Natural killer cell (primary cell): ENCODE measurements around the gene RPAP3. TPM values are rescaled to one million over a fixed set of nuclear protein-coding genes. Genes with fewer than 3 reads are reported as not detected.

Experiments used
- ATAC-seq, 3 donors: fragments of 150-1000 bp in 2 of 3; fragments of 200-7000 bp in 1 of 3; cut with Tn5 transposase; 1 replicate in 1 of 3; 2 replicates in 2 of 3; pipeline ENCODE4 v1.10.0; 2021; ENCODE audit warnings: mild to moderate bottlenecking in 2 of 3, moderate library complexity in 2 of 3
- DNase-seq, 2 donors: peaks; one replicate each; pipeline versions ENCODE4 v3.0.0 to v3.0.0-alpha.2; 2013 to 2021; ENCODE audit warnings: mixed read lengths in 1 of 2
- H3K27ac ChIP-seq: one replicate; pipeline ENCODE4 v1.5.1; 2013; ENCODE audit warnings: mild to moderate bottlenecking, low read length
- H3K27me3 ChIP-seq: one replicate; pipeline ENCODE4 v1.6.1; 2013; ENCODE audit warnings: low read length; ENCODE audit not compliant: control insufficient read depth, insufficient read depth
- H3K36me3 ChIP-seq: one replicate; pipeline ENCODE4 v1.6.1; 2013; ENCODE audit warnings: low read length; ENCODE audit not compliant: control insufficient read depth, insufficient read depth
- H3K4me1 ChIP-seq: one replicate; pipeline ENCODE4 v1.6.1; 2013; ENCODE audit warnings: low read length; ENCODE audit not compliant: control insufficient read depth, insufficient read depth
- H3K4me3 ChIP-seq: one replicate; pipeline ENCODE4 v1.5.1; 2013; ENCODE audit warnings: low read length
- H3K9me3 ChIP-seq: one replicate; pipeline ENCODE4 v1.6.1; 2013; ENCODE audit warnings: low read length; ENCODE audit not compliant: control insufficient read depth, insufficient read depth
- H3K27ac Mint-ChIP-seq, 2 donors: one replicate each; pipeline ENCODE4 v1.8.0; 2022; ENCODE audit warnings: mild to moderate bottlenecking in 2 of 2, mixed read lengths in 2 of 2, moderate library complexity in 1 of 2
- H3K27me3 Mint-ChIP-seq, 2 donors: one replicate each; pipeline ENCODE4 v1.8.0; 2022; ENCODE audit warnings: low read depth in 2 of 2, mixed read lengths in 2 of 2
- H3K36me3 Mint-ChIP-seq: one replicate; pipeline ENCODE4 v1.8.0; 2022; ENCODE audit warnings: mixed read lengths
- H3K4me1 Mint-ChIP-seq, 2 donors: one replicate each; pipeline ENCODE4 v1.8.0; 2022; ENCODE audit warnings: mixed read lengths in 2 of 2
- H3K4me3 Mint-ChIP-seq: one replicate; pipeline ENCODE4 v1.8.0; 2022; ENCODE audit warnings: mild to moderate bottlenecking, moderate library complexity, mixed read lengths
- H3K9me3 Mint-ChIP-seq, 2 donors: one replicate each; pipeline ENCODE4 v1.8.0; 2022; ENCODE audit warnings: mixed read lengths in 2 of 2
- WGBS: methylation state at CpG from one replicate; pipeline ENCODE4 v1.1.7; 2013; ENCODE audit warnings: missing lambda C conversion rate; ENCODE audit not compliant: insufficient coverage; 5-methylcytosine and 5-hydroxymethylcytosine counted together
- intact Hi-C: fragments of 100-400 bp; cut with micrococcal nuclease; formaldehyde crosslinking; loops from one replicate; pipeline ENCODE4 v1.14.2; 2022
- total RNA-seq, 4 donors: library from RNA; stranded (reverse); fragments of 120-200 nt in 1 of 4; gene quantifications; one replicate each; pipeline versions ENCODE4 v1.2.3 to v1.2.4, GENCODE V29; 2013 to 2022
- TF ChIP-seq, protein P1 (sequence below): fragments of 200-600 bp; IDR thresholded peaks from one replicate; pipeline ENCODE4 v1.8.0; 2022; ENCODE audit warnings: antibody characterized with exemption

Gene RPAP3
- total RNA-seq, 3 donors from 2014 or later (not counting 1 experiment from before 2014, with no cell fraction given): 22.8 to 35.8 (median 24.8) TPM

DNA sequence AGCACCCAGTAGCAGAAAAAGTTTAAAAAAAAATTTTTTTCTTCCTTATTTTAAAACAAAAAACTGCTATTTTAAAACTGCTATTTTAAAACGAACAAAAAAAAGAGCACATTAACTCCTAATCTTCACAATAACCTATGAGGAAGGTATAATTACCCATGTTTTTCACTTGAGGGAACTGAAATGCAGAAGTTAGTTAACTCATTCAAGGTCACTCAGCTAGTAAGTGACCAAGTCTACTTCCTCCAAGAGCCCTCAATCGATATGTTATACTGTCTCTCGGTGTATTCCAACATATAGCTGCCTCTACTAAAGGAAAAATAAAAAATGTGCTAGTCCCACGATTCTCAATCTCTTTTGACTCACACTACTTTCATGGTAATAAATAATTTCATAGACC lies 7.8 kb downstream of the RPAP3 start:
- Mint-ChIP-seq H3K4me1 (peaks cover 0 to under 1% of the 10 kb centered on the region in 2 donors), H3K4me3 (no peak overlapping the region), H3K27me3 (no peaks in the 10 kb centered on the region), H3K36me3 (peaks cover 22% of the 10 kb centered on the region), H3K9me3 (no peaks in the 10 kb centered on the region), H3K27ac (no peak overlapping the region)
- Histone ChIP-seq H3K4me1 (no peaks in the 10 kb centered on the region), H3K36me3 (peaks cover 58% of the 10 kb centered on the region), H3K9me3 (no peaks in the 10 kb centered on the region), H3K4me3 (no peak overlapping the region), H3K27me3 (no peaks in the 10 kb centered on the region), H3K27ac (no peak overlapping the region)
- intact Hi-C loops: no loop called here
- WGBS: 13% methylated on average over 1 of the region's 4 CpGs
- DNase-seq: no peak
- ATAC-seq: no peak
- TF ChIP-seq, protein P1, sequence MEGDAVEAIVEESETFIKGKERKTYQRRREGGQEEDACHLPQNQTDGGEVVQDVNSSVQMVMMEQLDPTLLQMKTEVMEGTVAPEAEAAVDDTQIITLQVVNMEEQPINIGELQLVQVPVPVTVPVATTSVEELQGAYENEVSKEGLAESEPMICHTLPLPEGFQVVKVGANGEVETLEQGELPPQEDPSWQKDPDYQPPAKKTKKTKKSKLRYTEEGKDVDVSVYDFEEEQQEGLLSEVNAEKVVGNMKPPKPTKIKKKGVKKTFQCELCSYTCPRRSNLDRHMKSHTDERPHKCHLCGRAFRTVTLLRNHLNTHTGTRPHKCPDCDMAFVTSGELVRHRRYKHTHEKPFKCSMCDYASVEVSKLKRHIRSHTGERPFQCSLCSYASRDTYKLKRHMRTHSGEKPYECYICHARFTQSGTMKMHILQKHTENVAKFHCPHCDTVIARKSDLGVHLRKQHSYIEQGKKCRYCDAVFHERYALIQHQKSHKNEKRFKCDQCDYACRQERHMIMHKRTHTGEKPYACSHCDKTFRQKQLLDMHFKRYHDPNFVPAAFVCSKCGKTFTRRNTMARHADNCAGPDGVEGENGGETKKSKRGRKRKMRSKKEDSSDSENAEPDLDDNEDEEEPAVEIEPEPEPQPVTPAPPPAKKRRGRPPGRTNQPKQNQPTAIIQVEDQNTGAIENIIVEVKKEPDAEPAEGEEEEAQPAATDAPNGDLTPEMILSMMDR: no peak

DNA sequence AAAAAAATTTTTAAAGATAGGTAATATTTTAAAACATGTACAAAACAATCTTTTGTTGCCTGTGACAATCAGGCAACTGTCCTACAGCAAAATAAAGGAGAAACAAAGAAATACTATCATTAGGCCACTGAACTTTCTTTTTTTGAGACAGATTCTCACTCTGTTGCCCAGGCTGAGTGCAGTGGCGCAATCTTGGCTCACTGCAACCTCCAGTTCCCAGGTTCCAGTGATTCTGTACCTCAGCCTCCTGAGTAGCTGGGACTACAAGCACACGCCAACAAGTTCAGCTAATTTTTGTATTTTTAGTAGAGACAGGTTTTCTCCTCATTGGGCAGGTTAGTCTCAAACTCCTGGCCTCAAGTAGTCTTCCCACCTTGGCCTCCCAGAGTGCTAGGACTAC lies 16.6 kb downstream of the RPAP3 start:
- DNase-seq: no peak
- Mint-ChIP-seq H3K4me1 (no peaks in the 10 kb centered on the region), H3K36me3 (peaks cover 9% of the 10 kb centered on the region), H3K4me3 (no peak overlapping the region), H3K9me3 (no peaks in the 10 kb centered on the region), H3K27ac (no peak overlapping the region), H3K27me3 (no peaks in the 10 kb centered on the region)
- intact Hi-C loops: no loop called here
- no peaks in the 10 kb centered on the region for H3K9me3 ChIP-seq
- WGBS: 100% methylated on average over 2 of the region's 2 CpGs
- no peak for ATAC-seq
- no peaks in the 10 kb centered on the region for H3K27me3 ChIP-seq
- no peak overlapping the region for H3K27ac ChIP-seq
- H3K36me3 ChIP-seq: peaks cover 39% of the 10 kb centered on the region
- no peak overlapping the region for H3K4me3 ChIP-seq
- TF ChIP-seq, protein P1: no peak
- H3K4me1 ChIP-seq: no peaks in the 10 kb centered on the region

DNA sequence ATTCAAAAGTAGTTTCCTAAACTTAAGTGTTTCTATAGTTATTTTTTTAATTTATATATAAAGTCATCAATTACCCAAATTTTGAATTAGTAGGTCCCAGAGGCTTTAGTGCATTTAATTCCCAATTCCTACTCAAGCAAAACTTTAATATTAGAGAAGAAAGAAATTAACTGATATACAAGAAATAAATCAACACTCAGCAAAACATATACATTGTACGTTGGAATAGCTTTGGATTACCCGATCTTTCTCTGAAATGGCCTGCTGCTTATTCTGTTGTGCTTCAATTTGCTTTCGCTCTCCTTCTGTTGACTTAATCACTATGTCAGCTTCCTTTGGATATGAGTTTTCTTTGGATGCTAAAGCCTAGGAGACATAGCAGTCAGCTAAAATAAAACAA lies 18.2 kb downstream of the RPAP3 start:
- Histone ChIP-seq H3K27me3 (no peaks in the 10 kb centered on the region), H3K36me3 (peaks cover 32% of the 10 kb centered on the region), H3K9me3 (no peaks in the 10 kb centered on the region), H3K4me1 (no peaks in the 10 kb centered on the region), H3K4me3 (no peak overlapping the region), H3K27ac (no peak overlapping the region)
- no peak overlapping the region for H3K4me3 Mint-ChIP-seq
- 97% methylated on average over 3 of the region's 3 CpGs for WGBS
- ATAC-seq: no peak
- no peak overlapping the region for H3K27ac Mint-ChIP-seq
- H3K36me3 Mint-ChIP-seq: no peaks in the 10 kb centered on the region
- TF ChIP-seq, protein P1: no peak
- H3K4me1 Mint-ChIP-seq: no peaks in the 10 kb centered on the region
- no peaks in the 10 kb centered on the region for H3K9me3 Mint-ChIP-seq
- no peaks in the 10 kb centered on the region for H3K27me3 Mint-ChIP-seq
- intact Hi-C loops: no loop called here
- no peak for DNase-seq

DNA sequence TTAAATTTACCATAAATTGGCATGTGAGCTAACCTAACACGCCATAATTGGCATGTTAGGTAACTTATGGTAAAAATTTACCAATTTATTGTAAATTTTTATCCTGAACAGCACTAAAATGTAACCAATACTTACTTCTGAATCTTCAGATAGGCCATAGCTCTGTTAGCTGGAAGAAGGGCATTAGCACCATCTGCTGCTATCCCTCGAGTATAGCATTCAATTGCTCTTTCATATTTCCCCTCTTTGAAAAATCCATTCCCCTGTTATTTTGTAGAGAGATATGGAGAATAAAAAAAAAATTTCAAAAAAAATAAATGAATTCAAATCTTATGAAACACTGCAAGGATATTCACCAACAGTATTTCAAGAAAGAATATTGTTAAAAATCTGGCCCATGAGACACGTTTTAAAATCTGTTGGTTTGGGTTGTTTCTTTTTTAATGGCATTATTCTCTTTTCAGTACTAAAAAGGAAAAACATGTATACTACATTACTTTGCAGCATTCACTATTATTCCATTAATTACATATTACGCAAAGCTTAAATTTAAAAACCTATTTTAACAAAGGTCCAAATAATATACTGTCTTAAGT lies 19.1 kb downstream of the RPAP3 start:
- peak in 1 of 2 donors; percentile 67 for DNase-seq
- Histone ChIP-seq H3K27me3 (no peaks in the 10 kb centered on the region), H3K4me3 (no peak overlapping the region), H3K36me3 (peaks cover 32% of the 10 kb centered on the region), H3K4me1 (no peaks in the 10 kb centered on the region), H3K27ac (no peak overlapping the region), H3K9me3 (no peaks in the 10 kb centered on the region)
- Mint-ChIP-seq H3K4me1 (no peaks in the 10 kb centered on the region), H3K27me3 (no peaks in the 10 kb centered on the region), H3K27ac (no peak overlapping the region), H3K4me3 (no peak overlapping the region), H3K9me3 (no peaks in the 10 kb centered on the region), H3K36me3 (no peaks in the 10 kb centered on the region)
- intact Hi-C loops: loop anchor here (1.0 kb wide), 1 partner anchor 654 kb away; no protein-coding TSS in a partner anchor
- TF ChIP-seq, protein P1: peak; percentile 35
- ATAC-seq: peak in 2 of 3 donors; percentile 52 to 59
- WGBS: no CpG with 5 or more reads among the region's 4 CpGs
